Fibroblast of skin of abdomen (primary cell): ENCODE results near the gene TRNT1. TPM values are rescaled to one million over a fixed set of nuclear protein-coding genes. Genes with fewer than 3 reads are reported as not detected.

ENCODE experiments used
- DNase-seq: peaks from one replicate; pipeline ENCODE4 v3.0.0-alpha.2; 2013
- polyA plus RNA-seq, 2 experiments: library from polyadenylated mRNA; unstranded; fragments of 120-200 nt; gene quantifications; one replicate each; pipeline ENCODE4 v1.2.1, GENCODE V29; 2013; ENCODE audit not compliant: insufficient read length in 2 of 2

TRNT1 gene
- polyA plus RNA-seq (2013, experiment 1 of 2; ENCODE audit: insufficient read length) = 19.7 TPM
- 20.5 TPM for polyA plus RNA-seq (2013, experiment 2 of 2; ENCODE audit: insufficient read length)

- DNase-seq = peak; percentile 95
These were observed at the start of gene TRNT1 for GRCh38 chr3:3126477-3127431. TSS of gene TRNT1 (plus strand) at chr3:3126940. CDS start at chr3:3129041, 2,101 bp downstream.

GRCh38 chr3:3080309-3080708 is 46.4 kb upstream of the TRNT1 start:
- DNase-seq = no peak

- DNase-seq = no peak
These were observed 45.1 kb upstream of the TRNT1 start for GRCh38 chr3:3081381-3082233.

- DNase-seq = no peak
These were observed 44.4 kb upstream of the TRNT1 start for GRCh38 chr3:3082234-3082924.

GRCh38 chr3:3084890-3085289 is 41.9 kb upstream of the TRNT1 start:
- no peak for DNase-seq

- DNase-seq = no peak
These were observed 41.0 kb upstream of the TRNT1 start for GRCh38 chr3:3085782-3086181.

GRCh38 chr3:3086239-3086638 is 40.5 kb upstream of the TRNT1 start:
- DNase-seq = no peak

GRCh38 chr3:3087279-3087678 is 39.5 kb upstream of the TRNT1 start:
- no peak for DNase-seq

- no peak for DNase-seq
These were observed 38.8 kb upstream of the TRNT1 start for GRCh38 chr3:3087716-3088465.

- DNase-seq = no peak
These were observed 37.7 kb upstream of the TRNT1 start for GRCh38 chr3:3089017-3089416.

GRCh38 chr3:3097958-3098357 is 28.8 kb upstream of the TRNT1 start:
- no peak for DNase-seq

GRCh38 chr3:3101660-3102458 is 24.9 kb upstream of the TRNT1 start:
- DNase-seq = no peak

GRCh38 chr3:3102751-3103150 is 24.0 kb upstream of the TRNT1 start:
- no peak for DNase-seq

- no peak for DNase-seq
These were observed 21.5 kb upstream of the TRNT1 start for GRCh38 chr3:3105246-3105645.

- no peak for DNase-seq
These were observed 20.9 kb upstream of the TRNT1 start for GRCh38 chr3:3105815-3106214.

- DNase-seq = no peak
These were observed 19.6 kb upstream of the TRNT1 start for GRCh38 chr3:3107181-3107580.

GRCh38 chr3:3107858-3108257 is 18.9 kb upstream of the TRNT1 start:
- DNase-seq = no peak

GRCh38 chr3:3109407-3110298 is 17.1 kb upstream of the TRNT1 start:
- DNase-seq = no peak

GRCh38 chr3:3110299-3110630 is 16.5 kb upstream of the TRNT1 start, which contains the start of gene IL5RA:
TSS of gene IL5RA (minus strand) at chr3:3110374. CDS start at chr3:3104984, 5,390 bp downstream.
- DNase-seq = no peak
